HG02642 (cell line): Measurements from ENCODE around the gene FES.
"Not testable (repeated sequence)": the region's sequence is repeated elsewhere in the genome, so short reads cannot be mapped to it uniquely, and the experiment has no call there.

Source experiments
- ATAC-seq: cut with Tn5 transposase; IDR thresholded peaks from one replicate; pipeline ENCODE4 v1.9.1; 2021; ENCODE audit warnings: mild to moderate bottlenecking; ENCODE audit not compliant: unreplicated experiment, poor library complexity

The FES gene

GRCh38 chr15:90924375-90924774 lies 40.1 kb downstream of the FES start:
- peak; percentile 72 for ATAC-seq

GRCh38 chr15:90926766-90927165 lies 42.5 kb downstream of the FES start:
- ATAC-seq: not testable (repeated sequence)

GRCh38 chr15:90928106-90928505 lies 43.8 kb downstream of the FES start:
- ATAC-seq: not testable (repeated sequence)

GRCh38 chr15:90929246-90930019 lies 45.1 kb downstream of the FES start:
- no peak for ATAC-seq

- no peak for ATAC-seq
These were observed 46.7 kb downstream of the FES start for GRCh38 chr15:90930861-90931574.

GRCh38 chr15:90931575-90931827 lies 47.2 kb downstream of the FES start:
- no peak for ATAC-seq

- peak; percentile 50 for ATAC-seq
These were observed 47.7 kb downstream of the FES start, which contains the start of gene HDDC3 for GRCh38 chr15:90931828-90932659. TSS of gene HDDC3 (minus strand) at chr15:90932549. CDS start at chr15:90932540, 9 bp downstream.

GRCh38 chr15:90932660-90932991 lies 48.3 kb downstream of the FES start:
- ATAC-seq: no peak

GRCh38 chr15:90933301-90933700 lies 49.0 kb downstream of the FES start:
- no peak for ATAC-seq

- ATAC-seq: peak; percentile 27
These were observed 50.1 kb downstream of the FES start for GRCh38 chr15:90934256-90934948.

GRCh38 chr15:90934949-90935751 lies 50.8 kb downstream of the FES start, which contains the start of gene UNC45A:
TSS of gene UNC45A (plus strand) at chr15:90935285. CDS start at chr15:90935325, 40 bp downstream.
- ATAC-seq: peak; percentile 74

- no peak for ATAC-seq
These were observed 52.5 kb downstream of the FES start for GRCh38 chr15:90936823-90937222.

GRCh38 chr15:90938261-90938660 lies 54.0 kb downstream of the FES start:
- ATAC-seq: no peak

GRCh38 chr15:90939756-90940155 lies 55.5 kb downstream of the FES start:
- no peak for ATAC-seq

GRCh38 chr15:90941038-90941437 lies 56.7 kb downstream of the FES start:
- ATAC-seq: no peak

- ATAC-seq: no peak
These were observed 58.2 kb downstream of the FES start for GRCh38 chr15:90942354-90943120.

- ATAC-seq: no peak
These were observed 60.8 kb downstream of the FES start for GRCh38 chr15:90945091-90945490.
